ENCODE data around the gene CST7.
"Not testable (repeated sequence)": the region's sequence is repeated elsewhere in the genome, so short reads cannot be mapped to it uniquely, and the experiment has no call there.

CST7 gene

GRCh38 chr20:24936526-24937407 lies 12.3 kb upstream of the CST7 start:
- H3K9me3 Mint-ChIP-seq: peaks cover 4% of the 10 kb centered on the region
- ATAC-seq: peak; percentile 13
- H3K27ac Mint-ChIP-seq: no peak overlapping the region
- H3K36me3 Mint-ChIP-seq: peaks cover 8% of the 10 kb centered on the region
- H3K4me1 Mint-ChIP-seq: no peaks in the 10 kb centered on the region
- no peak overlapping the region for H3K4me3 Mint-ChIP-seq
- H3K27me3 Mint-ChIP-seq: peaks cover 17% of the 10 kb centered on the region

- peaks cover 8% of the 10 kb centered on the region for H3K9me3 Mint-ChIP-seq
- no peaks in the 10 kb centered on the region for H3K4me1 Mint-ChIP-seq
- peaks cover 22% of the 10 kb centered on the region for H3K27me3 Mint-ChIP-seq
- peaks cover 8% of the 10 kb centered on the region for H3K36me3 Mint-ChIP-seq
- ATAC-seq: no peak
- H3K4me3 Mint-ChIP-seq: no peak overlapping the region
- no peak overlapping the region for H3K27ac Mint-ChIP-seq
Measured at GRCh38 chr20:24937579-24937978, 11.5 kb upstream of the CST7 start.

GRCh38 chr20:24938498-24938897 lies 10.6 kb upstream of the CST7 start:
- H3K27me3 Mint-ChIP-seq: peaks cover 22% of the 10 kb centered on the region
- H3K27ac Mint-ChIP-seq: no peak overlapping the region
- peaks cover 8% of the 10 kb centered on the region for H3K9me3 Mint-ChIP-seq
- H3K4me3 Mint-ChIP-seq: no peak overlapping the region
- H3K36me3 Mint-ChIP-seq: peaks cover 8% of the 10 kb centered on the region
- ATAC-seq: no peak
- no peaks in the 10 kb centered on the region for H3K4me1 Mint-ChIP-seq

GRCh38 chr20:24939036-24939435 lies 10.0 kb upstream of the CST7 start:
- H3K36me3 Mint-ChIP-seq: peaks cover 8% of the 10 kb centered on the region
- no peaks in the 10 kb centered on the region for H3K4me1 Mint-ChIP-seq
- H3K27me3 Mint-ChIP-seq: peaks cover 22% of the 10 kb centered on the region
- H3K9me3 Mint-ChIP-seq: peaks cover 8% of the 10 kb centered on the region
- H3K4me3 Mint-ChIP-seq: no peak overlapping the region
- no peak overlapping the region for H3K27ac Mint-ChIP-seq
- ATAC-seq: no peak

- H3K27me3 Mint-ChIP-seq: peaks cover 8% of the 10 kb centered on the region
- peaks cover 29% of the 10 kb centered on the region for H3K9me3 Mint-ChIP-seq
Measured at GRCh38 chr20:24942679-24943078, 6.4 kb upstream of the CST7 start.

GRCh38 chr20:24943196-24943595 lies 5.9 kb upstream of the CST7 start:
- Mint-ChIP-seq H3K9me3 (peaks cover 33% of the 10 kb centered on the region), H3K4me1 (no peaks in the 10 kb centered on the region), H3K27me3 (peaks cover 13% of the 10 kb centered on the region), H3K36me3 (peaks cover 8% of the 10 kb centered on the region), H3K27ac (no peak overlapping the region), H3K4me3 (no peak overlapping the region)
- no peak for ATAC-seq

More at GRCh38 chr20:24942679-24943078, 6.4 kb upstream of the CST7 start:
- no peak overlapping the region for H3K4me3 Mint-ChIP-seq
- H3K27ac Mint-ChIP-seq: no peak overlapping the region
- H3K4me1 Mint-ChIP-seq: no peaks in the 10 kb centered on the region
- H3K36me3 Mint-ChIP-seq: peaks cover 8% of the 10 kb centered on the region
- ATAC-seq: no peak

GRCh38 chr20:24943731-24944130 lies 5.3 kb upstream of the CST7 start:
- no peak overlapping the region for H3K27ac Mint-ChIP-seq
- H3K9me3 Mint-ChIP-seq: peaks cover 33% of the 10 kb centered on the region
- H3K27me3 Mint-ChIP-seq: peaks cover 16% of the 10 kb centered on the region
- no peak for ATAC-seq
- peaks cover 8% of the 10 kb centered on the region for H3K36me3 Mint-ChIP-seq
- H3K4me3 Mint-ChIP-seq: no peak overlapping the region
- no peaks in the 10 kb centered on the region for H3K4me1 Mint-ChIP-seq

- H3K4me1 Mint-ChIP-seq, H3K27ac Mint-ChIP-seq, H3K36me3 Mint-ChIP-seq, H3K4me3 Mint-ChIP-seq, ATAC-seq: not testable (repeated sequence)
- Mint-ChIP-seq H3K27me3 (peaks cover 39% of the 10 kb centered on the region), H3K9me3 (peaks cover 29% of the 10 kb centered on the region)
Measured at GRCh38 chr20:24946376-24946775, 2.7 kb upstream of the CST7 start.

- H3K27ac Mint-ChIP-seq, H3K4me3 Mint-ChIP-seq, H3K36me3 Mint-ChIP-seq, ATAC-seq, H3K4me1 Mint-ChIP-seq: not testable (repeated sequence)
- peaks cover 26% of the 10 kb centered on the region for H3K9me3 Mint-ChIP-seq
- peaks cover 39% of the 10 kb centered on the region for H3K27me3 Mint-ChIP-seq
Measured at GRCh38 chr20:24948396-24948938, 602 bp upstream of the CST7 start.

GRCh38 chr20:24949756-24950127 lies 673 bp downstream of the CST7 start:
- peaks cover 23% of the 10 kb centered on the region for H3K9me3 Mint-ChIP-seq

GRCh38 chr20:24950128-24950835 lies 1.2 kb downstream of the CST7 start:
- Mint-ChIP-seq H3K4me1 (peaks cover 18% of the 10 kb centered on the region), H3K9me3 (peaks cover 20% of the 10 kb centered on the region), H3K4me3 (no peak overlapping the region), H3K27ac (no peak overlapping the region), H3K27me3 (peaks cover 39% of the 10 kb centered on the region), H3K36me3 (peaks cover 7% of the 10 kb centered on the region)
- ATAC-seq: no peak

More at GRCh38 chr20:24949756-24950127, 673 bp downstream of the CST7 start:
- ATAC-seq: peak; percentile 10
- peaks cover 13% of the 10 kb centered on the region for H3K4me1 Mint-ChIP-seq
- H3K36me3 Mint-ChIP-seq: peaks cover 7% of the 10 kb centered on the region
- H3K27me3 Mint-ChIP-seq: peaks cover 39% of the 10 kb centered on the region
- H3K27ac Mint-ChIP-seq: no peak overlapping the region
- H3K4me3 Mint-ChIP-seq: peak overlapping the region; percentile 44

GRCh38 chr20:24950836-24951525 lies 1.9 kb downstream of the CST7 start:
- H3K27ac Mint-ChIP-seq: no peak overlapping the region
- no peak overlapping the region for H3K4me3 Mint-ChIP-seq
- H3K36me3 Mint-ChIP-seq: peaks cover 13% of the 10 kb centered on the region
- no peak for ATAC-seq
- peaks cover 39% of the 10 kb centered on the region for H3K27me3 Mint-ChIP-seq
- H3K9me3 Mint-ChIP-seq: peaks cover 13% of the 10 kb centered on the region
- peaks cover 23% of the 10 kb centered on the region for H3K4me1 Mint-ChIP-seq

- peaks cover 39% of the 10 kb centered on the region for H3K27me3 Mint-ChIP-seq
- H3K4me1 Mint-ChIP-seq: peaks cover 23% of the 10 kb centered on the region
- no peak overlapping the region for H3K27ac Mint-ChIP-seq
- H3K36me3 Mint-ChIP-seq: peaks cover 18% of the 10 kb centered on the region
- H3K4me3 Mint-ChIP-seq: no peak overlapping the region
- no peak for ATAC-seq
- H3K9me3 Mint-ChIP-seq: peaks cover 10% of the 10 kb centered on the region
Measured at GRCh38 chr20:24951536-24952083, 2.5 kb downstream of the CST7 start.

GRCh38 chr20:24952376-24953208 lies 3.5 kb downstream of the CST7 start:
- H3K27me3 Mint-ChIP-seq: peaks cover 38% of the 10 kb centered on the region
- H3K36me3 Mint-ChIP-seq: peaks cover 19% of the 10 kb centered on the region
- H3K27ac Mint-ChIP-seq: no peak overlapping the region
- no peak overlapping the region for H3K4me3 Mint-ChIP-seq
- H3K4me1 Mint-ChIP-seq: peaks cover 23% of the 10 kb centered on the region
- no peak for ATAC-seq
- H3K9me3 Mint-ChIP-seq: peaks cover 5% of the 10 kb centered on the region

All from stimulated activated memory B cell treated with anti-CD40 and anti-IgM and Interleukin-4, amounts not matched to agents 10 μg/mL and 1 μg/mL and 100 μg/mL, for 72 hours (primary cell).